Hepatocyte (in vitro differentiated cells): ENCODE results near the gene MCF2L2. TPM values are rescaled to one million over a fixed set of nuclear protein-coding genes. Genes with fewer than 3 reads are reported as not detected.

Experiments used
- DNase-seq: peaks from one replicate; pipeline ENCODE4 v3.0.0-alpha.2; 2016; ENCODE audit warnings: low spot score
- H2AFZ ChIP-seq: fragments of 200-600 bp; sonication (generic); 2 replicates; pipeline ENCODE4 v1.6.0; 2016; ENCODE audit warnings: antibody characterized with exemption, mild to moderate bottlenecking
- H3K27ac ChIP-seq: fragments of 200-600 bp; sonication (generic); 2 replicates; pipeline ENCODE4 v1.5.1; 2016; ENCODE audit warnings: mild to moderate bottlenecking
- H3K27me3 ChIP-seq: fragments of 200-600 bp; sonication (generic); 2 replicates; pipeline ENCODE4 v1.6.1; 2016
- H3K36me3 ChIP-seq: fragments of 200-600 bp; sonication (generic); replicated peaks from 2 replicates; pipeline ENCODE4 v1.5.1; 2016; ENCODE audit warnings: low read depth; ENCODE audit not compliant: insufficient read depth
- H3K4me1 ChIP-seq: fragments of 200-600 bp; sonication (generic); 2 replicates; pipeline ENCODE4 v1.5.1; 2016; ENCODE audit warnings: mild to moderate bottlenecking, moderate library complexity; ENCODE audit not compliant: insufficient read depth
- H3K4me2 ChIP-seq: fragments of 200-600 bp; sonication (generic); 2 replicates; pipeline ENCODE4 v1.6.0; 2016
- H3K4me3 ChIP-seq: fragments of 200-600 bp; sonication (generic); 2 replicates; pipeline ENCODE4 v1.5.1; 2016; ENCODE audit warnings: mild to moderate bottlenecking
- H3K79me2 ChIP-seq: fragments of 200-600 bp; sonication (generic); 2 replicates; pipeline ENCODE4 v1.6.0; 2017; ENCODE audit warnings: mild to moderate bottlenecking
- H3K9me2 ChIP-seq: fragments of 200-600 bp; sonication (generic); replicated peaks from 2 replicates; pipeline ENCODE4 v1.6.0; 2017; ENCODE audit warnings: mild to moderate bottlenecking; ENCODE audit not compliant: insufficient read depth
- H3K9me3 ChIP-seq: fragments of 200-600 bp; sonication (generic); 2 replicates; pipeline ENCODE4 v1.5.1; 2016; ENCODE audit warnings: low read depth, mild to moderate bottlenecking
- H4K20me1 ChIP-seq: fragments of 200-600 bp; sonication (generic); 2 replicates; pipeline ENCODE4 v1.6.0; 2016; ENCODE audit warnings: mild to moderate bottlenecking; ENCODE audit not compliant: insufficient read depth, poor library complexity, severe bottlenecking
- EZH2 ChIP-seq: fragments of 200-600 bp; sonication (generic); IDR thresholded peaks from 2 replicates; pipeline ENCODE4 v1.6.1; 2016; ENCODE audit warnings: antibody characterized with exemption, mild to moderate bottlenecking, borderline replicate concordance
- EZH2phosphoT487 ChIP-seq: fragments of 200-600 bp; sonication (generic); IDR thresholded peaks from one replicate; pipeline ENCODE4 v1.6.1; 2018; ENCODE audit warnings: antibody characterized with exemption, mild to moderate bottlenecking, low read depth, moderate library complexity; ENCODE audit not compliant: unreplicated experiment, severe bottlenecking
- WGBS: methylation state at CpG from one replicate; pipeline ENCODE4 v1.1.6; 2016; ENCODE audit warnings: low lambda C conversion rate; ENCODE audit errors: missing lambda C conversion rate; 5-methylcytosine and 5-hydroxymethylcytosine counted together
- polyA plus RNA-seq: library from polyadenylated mRNA; unstranded; fragments of >200 nt; fragmentation: Nextera tagmentation; extraction: Ambion mirVana; gene quantifications from 2 replicates; pipeline ENCODE4 v1.2.1, GENCODE V29; 2016
- total RNA-seq: library from RNA; depleted of rRNA; stranded (reverse); fragments of >200 nt; gene quantifications from 2 replicates; pipeline ENCODE4 v1.2.3, GENCODE V29; 2014
- TF ChIP-seq, protein P1 (sequence below): fragments of 200-600 bp; sonication (generic); IDR thresholded peaks from 2 replicates; pipeline ENCODE4 v1.5.1; 2016; ENCODE audit warnings: antibody characterized with exemption, mild to moderate bottlenecking; ENCODE audit not compliant: poor library complexity

The MCF2L2 gene
- total and polyA plus RNA-seq, 2 experiments from 2014 or later, result 0.17 to 0.63 TPM

DNA sequence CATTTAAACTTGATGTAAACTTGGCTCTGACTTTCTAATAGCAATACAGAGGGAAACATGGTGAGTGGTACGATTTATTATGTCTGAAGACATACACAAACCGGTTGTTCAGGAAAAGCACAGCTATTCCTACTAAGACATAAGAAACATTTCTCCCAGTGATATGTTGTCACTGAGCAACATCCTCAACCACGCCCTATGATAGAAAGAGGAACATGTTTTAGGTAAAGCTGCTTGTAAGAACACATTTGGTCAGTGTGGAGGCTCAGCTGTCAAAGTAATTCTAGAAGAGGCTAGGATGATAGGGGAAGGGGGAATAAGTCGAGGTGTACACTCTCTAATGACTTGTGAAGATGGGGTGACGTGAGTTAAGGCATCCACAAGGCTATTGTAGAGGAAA, 218.1 kb downstream of the MCF2L2 start:
- H4K20me1 ChIP-seq, result no peaks in the 10 kb centered on the region
- no peak for TF ChIP-seq EZH2phosphoT487
- TF ChIP-seq, protein P1, sequence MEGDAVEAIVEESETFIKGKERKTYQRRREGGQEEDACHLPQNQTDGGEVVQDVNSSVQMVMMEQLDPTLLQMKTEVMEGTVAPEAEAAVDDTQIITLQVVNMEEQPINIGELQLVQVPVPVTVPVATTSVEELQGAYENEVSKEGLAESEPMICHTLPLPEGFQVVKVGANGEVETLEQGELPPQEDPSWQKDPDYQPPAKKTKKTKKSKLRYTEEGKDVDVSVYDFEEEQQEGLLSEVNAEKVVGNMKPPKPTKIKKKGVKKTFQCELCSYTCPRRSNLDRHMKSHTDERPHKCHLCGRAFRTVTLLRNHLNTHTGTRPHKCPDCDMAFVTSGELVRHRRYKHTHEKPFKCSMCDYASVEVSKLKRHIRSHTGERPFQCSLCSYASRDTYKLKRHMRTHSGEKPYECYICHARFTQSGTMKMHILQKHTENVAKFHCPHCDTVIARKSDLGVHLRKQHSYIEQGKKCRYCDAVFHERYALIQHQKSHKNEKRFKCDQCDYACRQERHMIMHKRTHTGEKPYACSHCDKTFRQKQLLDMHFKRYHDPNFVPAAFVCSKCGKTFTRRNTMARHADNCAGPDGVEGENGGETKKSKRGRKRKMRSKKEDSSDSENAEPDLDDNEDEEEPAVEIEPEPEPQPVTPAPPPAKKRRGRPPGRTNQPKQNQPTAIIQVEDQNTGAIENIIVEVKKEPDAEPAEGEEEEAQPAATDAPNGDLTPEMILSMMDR, result no peak
- no peak for TF ChIP-seq EZH2
- H3K36me3 ChIP-seq, result no peaks in the 10 kb centered on the region
- no peak overlapping the region for H3K4me3 ChIP-seq
- H3K9me3 ChIP-seq, result no peaks in the 10 kb centered on the region
- peaks cover 3% of the 10 kb centered on the region for H3K4me1 ChIP-seq
- H3K27me3 ChIP-seq, result no peaks in the 10 kb centered on the region
- H3K79me2 ChIP-seq, result no peaks in the 10 kb centered on the region
- DNase-seq, result no peak
- H3K9me2 ChIP-seq, result no peaks in the 10 kb centered on the region
- H2AFZ ChIP-seq, result no peak overlapping the region
- no peak overlapping the region for H3K27ac ChIP-seq
- WGBS, result 79% methylated on average over 5 of the region's 5 CpGs
- no peak overlapping the region for H3K4me2 ChIP-seq

DNA sequence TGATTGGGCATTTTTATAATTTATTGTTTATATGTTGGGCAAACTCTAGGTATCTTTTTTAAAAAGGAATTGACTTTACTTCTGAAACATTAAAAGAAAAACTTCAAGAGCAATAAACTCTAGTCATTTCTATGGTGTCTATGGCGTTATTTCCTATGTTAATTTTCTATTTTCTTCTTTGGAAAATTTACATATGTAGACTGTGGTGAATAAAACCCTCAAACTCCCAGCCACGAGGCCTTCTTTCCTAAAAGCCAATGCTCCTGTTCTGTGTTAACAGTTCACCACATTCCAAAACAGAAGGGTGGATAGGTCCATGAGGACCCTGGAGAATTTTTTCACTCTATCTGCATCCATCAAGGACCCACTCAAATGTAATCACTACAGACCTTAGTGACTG, 219.6 kb downstream of the MCF2L2 start:
- DNase-seq, result no peak
- WGBS, result 93% methylated on average over 2 of the region's 2 CpGs
- no peaks in the 10 kb centered on the region for H3K9me3 ChIP-seq
- no peaks in the 10 kb centered on the region for H3K36me3 ChIP-seq
- no peak overlapping the region for H3K27ac ChIP-seq
- no peaks in the 10 kb centered on the region for H3K27me3 ChIP-seq
- H3K9me2 ChIP-seq, result no peaks in the 10 kb centered on the region
- no peaks in the 10 kb centered on the region for H3K79me2 ChIP-seq
- no peak overlapping the region for H3K4me3 ChIP-seq
- no peak overlapping the region for H3K4me2 ChIP-seq
- no peaks in the 10 kb centered on the region for H4K20me1 ChIP-seq
- H2AFZ ChIP-seq, result no peak overlapping the region
- peaks cover 3% of the 10 kb centered on the region for H3K4me1 ChIP-seq
- TF ChIP-seq EZH2phosphoT487, result no peak
- TF ChIP-seq, protein P1, result no peak
- no peak for TF ChIP-seq EZH2

DNA sequence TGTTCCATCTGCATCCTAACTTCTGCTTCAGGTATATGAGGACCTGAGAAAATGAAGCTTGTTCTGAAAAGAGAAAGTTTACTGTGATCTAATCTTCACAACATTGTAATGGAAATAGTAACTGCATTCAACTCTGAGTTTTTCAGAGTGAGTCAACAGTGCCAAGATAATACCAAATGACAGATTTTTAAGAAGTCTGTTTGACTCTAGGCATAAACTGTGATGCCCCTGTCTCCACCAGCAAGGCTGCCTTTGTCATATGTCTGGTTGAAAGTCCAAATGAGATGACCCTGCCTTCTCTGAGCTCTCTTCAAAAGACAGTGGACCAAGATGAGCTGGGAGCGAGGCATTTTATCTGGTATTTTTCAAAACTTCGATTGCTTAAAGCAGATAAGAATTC, 220.2 kb downstream of the MCF2L2 start:
- H3K36me3 ChIP-seq, result no peaks in the 10 kb centered on the region
- H4K20me1 ChIP-seq, result no peaks in the 10 kb centered on the region
- H2AFZ ChIP-seq, result no peak overlapping the region
- no peaks in the 10 kb centered on the region for H3K27me3 ChIP-seq
- H3K4me1 ChIP-seq, result peaks cover 3% of the 10 kb centered on the region
- no peaks in the 10 kb centered on the region for H3K9me3 ChIP-seq
- no peaks in the 10 kb centered on the region for H3K79me2 ChIP-seq
- no peak for TF ChIP-seq EZH2phosphoT487
- TF ChIP-seq, protein P1, result no peak
- no peak for TF ChIP-seq EZH2
- no peak overlapping the region for H3K4me3 ChIP-seq
- no peak overlapping the region for H3K4me2 ChIP-seq
- H3K9me2 ChIP-seq, result no peaks in the 10 kb centered on the region
- WGBS, result 84% methylated on average over 2 of the region's 2 CpGs
- no peak for DNase-seq
- no peak overlapping the region for H3K27ac ChIP-seq

DNA sequence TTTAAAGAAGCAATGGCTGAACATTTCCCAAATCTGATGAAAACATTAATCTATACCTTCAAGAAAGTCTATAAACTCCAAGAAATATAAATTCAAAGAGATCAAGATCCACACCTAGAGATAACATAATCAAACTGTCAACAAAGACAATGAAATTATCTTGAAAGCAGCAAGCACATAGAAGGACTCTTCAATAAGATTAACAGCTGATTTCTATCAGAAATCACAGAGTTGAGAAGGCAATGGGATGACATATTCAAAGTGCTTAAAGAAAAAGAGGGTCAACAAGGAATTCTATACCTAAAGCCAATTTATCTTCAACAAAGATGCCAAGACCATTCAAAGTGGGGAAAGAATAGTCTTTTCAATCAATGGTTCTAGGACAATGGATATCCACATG, 224.7 kb downstream of the MCF2L2 start:
- Histone ChIP-seq H3K9me3 (no peaks in the 10 kb centered on the region), H3K4me2 (no peak overlapping the region), H3K9me2 (no peaks in the 10 kb centered on the region), H3K27me3 (no peaks in the 10 kb centered on the region), H4K20me1 (no peaks in the 10 kb centered on the region), H3K79me2 (no peaks in the 10 kb centered on the region), H3K4me1 (no peaks in the 10 kb centered on the region), H2AFZ (no peak overlapping the region), H3K36me3 (no peaks in the 10 kb centered on the region), H3K4me3 (no peak overlapping the region), H3K27ac (no peak overlapping the region)
- TF ChIP-seq, protein P1, result no peak
- no peak for TF ChIP-seq EZH2phosphoT487
- no peak for DNase-seq
